K562 (cell line): ENCODE measurements around the gene PDZD8. TPM values are rescaled to one million over a fixed set of nuclear protein-coding genes. Genes with fewer than 3 reads are reported as not detected.

Source experiments
- BHLHE40 ChIP-seq: IDR thresholded peaks from 2 replicates; pipeline ENCODE4 v1.6.1; 2011; ENCODE audit warnings: low read length, improper control_type of control experiment
- CLOCK ChIP-seq: fragments of 250-450 bp; sonication (Bioruptor Pico); IDR thresholded peaks from 2 replicates; pipeline ENCODE4 v1.4.0; 2020; ENCODE audit warnings: mild to moderate bottlenecking, moderate library complexity, borderline replicate concordance
- E2F3 ChIP-seq: fragments of 250-450 bp; sonication (Bioruptor Pico); IDR thresholded peaks from 2 replicates; pipeline ENCODE4 v1.4.0; 2020; ENCODE audit warnings: mild to moderate bottlenecking
- E2F6 ChIP-seq, 2 experiments: IDR thresholded peaks; 2 replicates each; pipeline ENCODE4 v1.6.1; 2011; ENCODE audit warnings: borderline replicate concordance in 1 of 2, control low read depth in 1 of 2, low read depth in 1 of 2, low read length in 1 of 2, mild to moderate bottlenecking in 1 of 2, mixed read lengths in 1 of 2, moderate library complexity in 1 of 2; ENCODE audit not compliant: insufficient read depth in 1 of 2, insufficient read length in 1 of 2, poor library complexity in 1 of 2, severe bottlenecking in 1 of 2; ENCODE audit errors: extremely low read depth in 1 of 2
- EGR1 ChIP-seq: fragments of 450-650 bp; conservative IDR thresholded peaks from 2 replicates; pipeline ENCODE4 v1.6.1; 2017; ENCODE audit warnings: mild to moderate bottlenecking
- EWSR1 ChIP-seq: fragments of 450-650 bp; IDR thresholded peaks from 2 replicates; pipeline ENCODE4 v1.6.1; 2018; ENCODE audit warnings: borderline replicate concordance, mild to moderate bottlenecking, low read depth, moderate library complexity; ENCODE audit not compliant: partially characterized antibody
- HDGF ChIP-seq: fragments of 450-650 bp; IDR thresholded peaks from 2 replicates; pipeline ENCODE4 v1.6.1; 2016
- KDM4B ChIP-seq, 2 experiments: fragments of 450-650 bp in 1 of 2; sonication (generic) in 1 of 2; IDR thresholded peaks; 2 replicates each; pipeline ENCODE4 v1.6.1; 2016 to 2017; ENCODE audit warnings: borderline replicate concordance in 2 of 2, antibody characterized with exemption in 1 of 2, low read depth in 1 of 2, mild to moderate bottlenecking in 1 of 2
- MBD2 ChIP-seq: sonication (generic); IDR thresholded peaks from 2 replicates; pipeline ENCODE4 v1.6.1; 2016; ENCODE audit warnings: low read depth, borderline replicate concordance
- POLR2H ChIP-seq: IDR thresholded peaks from 2 replicates; pipeline ENCODE4 v1.6.1; 2016; ENCODE audit warnings: missing genetic modification characterization, low read depth, mild to moderate bottlenecking, control low read depth, missing compliant biosample characterization, moderate library complexity
- POLR3G ChIP-seq: IDR thresholded peaks from 2 replicates; pipeline ENCODE4 v1.6.1; 2011; ENCODE audit not compliant: insufficient read length, insufficient replicate concordance; ENCODE audit errors: extremely low read depth
- RFX1 ChIP-seq: fragments of 450-650 bp; IDR thresholded peaks from 2 replicates; pipeline ENCODE4 v1.6.1; 2016; ENCODE audit warnings: mild to moderate bottlenecking, moderate library complexity
- SRSF3 ChIP-seq: fragments of 200-400 bp; formaldehyde crosslinking; IDR thresholded peaks from 2 replicates; pipeline ENCODE4 v1.6.1; 2016; ENCODE audit warnings: mild to moderate bottlenecking, low read length, moderate library complexity; ENCODE audit not compliant: insufficient read depth
- STAT6 ChIP-seq: sonication (generic); formaldehyde crosslinking; IDR thresholded peaks from 2 replicates; pipeline ENCODE4 v1.8.1; 2023; ENCODE audit warnings: mild to moderate bottlenecking, missing genetic modification reagents
- TCF7 ChIP-seq: sonication (generic); IDR thresholded peaks from 2 replicates; pipeline ENCODE4 v1.6.1; 2016; ENCODE audit warnings: antibody characterized with exemption, borderline replicate concordance
- ZBTB26 ChIP-seq: fragments of 450-650 bp; formaldehyde crosslinking; IDR thresholded peaks from 2 replicates; pipeline ENCODE4 v1.4.0; 2022; ENCODE audit warnings: missing genetic modification characterization
- ZFP36 ChIP-seq: fragments of 150-350 bp; IDR thresholded peaks from 2 replicates; pipeline ENCODE4 v1.6.1; 2018; ENCODE audit warnings: low read length, low read depth; ENCODE audit not compliant: partially characterized antibody
- ZNF253 ChIP-seq: fragments of 250-450 bp; sonication (Bioruptor Pico); conservative IDR thresholded peaks from 2 replicates; pipeline ENCODE4 v1.6.1; 2021; ENCODE audit warnings: mild to moderate bottlenecking
- ZNF354B ChIP-seq: fragments of 250-450 bp; sonication (Bioruptor Pico); IDR thresholded peaks from 2 replicates; pipeline ENCODE4 v1.4.0; 2020
- ZNF76 ChIP-seq: fragments of 250-450 bp; sonication (Bioruptor Pico); IDR thresholded peaks from 2 replicates; pipeline ENCODE4 v1.4.0; 2020; ENCODE audit warnings: mild to moderate bottlenecking, moderate library complexity, borderline replicate concordance
- polyA plus RNA-seq, 8 experiments: library from polyadenylated mRNA; depleted of rRNA in 4 of 8; stranded (reverse) in 5 of 8; unstranded in 3 of 8; fragments of >200 nt; fragmentation: Nextera tagmentation in 2 of 8; fragmentation: Illumina TruSeq in 1 of 8; extraction: Ambion mirVana in 2 of 8; extraction: Trizol in 1 of 8; gene quantifications; 2 replicates each; pipeline versions ENCODE4 v1.2.1 to v1.2.3, GENCODE V29; 2011 to 2014; ENCODE audit warnings: inconsistent platforms in 1 of 8, missing spikeins in 1 of 8
- total RNA-seq, 7 experiments: library from RNA; depleted of rRNA in 6 of 7; stranded (reverse); fragments of >200 nt in 6 of 7; fragmentation: Illumina TruSeq in 2 of 7; extraction: Trizol in 2 of 7; gene quantifications; 2 replicates each; pipeline versions ENCODE4 v1.2.1 to v1.2.3, GENCODE V29; 2011 to 2021; ENCODE audit warnings: low replicate concordance in 1 of 7

Gene PDZD8
- total and polyA plus RNA-seq, 9 of the 15 experiments (the other 6 are each of a cell fraction or from before 2014, with no cell fraction given), result 5.5 to 53.4 (median 36.8) TPM

- TF ChIP-seq EGR1, result no peak
- TF ChIP-seq BHLHE40, result no peak
- TF ChIP-seq CLOCK (CRISPR knock-in tag), result no peak
- no peak for TF ChIP-seq EWSR1
- no peak for TF ChIP-seq HDGF
- TF ChIP-seq ZNF354B (CRISPR knock-in tag), result no peak
- no peak for TF ChIP-seq MBD2
- no peak for TF ChIP-seq TCF7
- TF ChIP-seq POLR2H (tag), result no peak
- no peak for TF ChIP-seq SRSF3
- TF ChIP-seq POLR3G, result no peak
- TF ChIP-seq ZBTB26 (CRISPR knock-in tag), result no peak
- no peak for TF ChIP-seq RFX1
- no peak for TF ChIP-seq STAT6 (CRISPR knock-in tag)
- no peak for TF ChIP-seq ZNF253 (CRISPR knock-in tag)
- 0 out of 2 replicates have a peak, but pooled peaks have one; percentile 34 for TF ChIP-seq ZNF76 (CRISPR knock-in tag)
- peak in 1 of 2 experiments; percentile 34 for TF ChIP-seq E2F6 (IDR thresholded peaks at IDR 0.05; ENCODE audit: borderline replicate concordance in 1 of 2, extremely low read depth in 1 of 2, insufficient read depth in 1 of 2, insufficient read length in 1 of 2, low read depth in 1 of 2, low read length in 1 of 2, poor library complexity in 1 of 2, severe bottlenecking in 1 of 2)
- TF ChIP-seq ZFP36, result peak; percentile 25
- no peak for TF ChIP-seq E2F3 (CRISPR knock-in tag)
- TF ChIP-seq KDM4B (IDR thresholded peaks at IDR 0.05; ENCODE audit: borderline replicate concordance in 2 of 2, low read depth in 1 of 2), result no peak; a peak in 1 of 4 replicates
Measured at GRCh38 chr10:117272195-117273076, 102.8 kb downstream of the PDZD8 start (continued).
